Testis (tissue), 3 donors: ENCODE results near the gene BLVRB. TPM values are rescaled to one million over a fixed set of nuclear protein-coding genes. Genes with fewer than 3 reads are reported as not detected.
A peak's percentile ranks its signal among the peaks of the same experiment; 100 is the strongest.

Experiments used
- DNase-seq: peaks from one replicate; pipeline ENCODE4 v3.0.0-alpha.2; 2019
- H3K27ac ChIP-seq, 2 donors: fragments of 200-600 bp; sonication (generic); one replicate each; pipeline ENCODE4 v1.5.1; 2019
- H3K27me3 ChIP-seq: fragments of 200-600 bp; sonication (generic); one replicate; pipeline ENCODE4 v1.5.1; 2019
- H3K36me3 ChIP-seq: fragments of 200-600 bp; sonication (generic); one replicate; pipeline ENCODE4 v1.5.1; 2017; ENCODE audit warnings: low read depth; ENCODE audit errors: missing control alignments
- H3K4me1 ChIP-seq: fragments of 200-600 bp; sonication (generic); one replicate; pipeline ENCODE4 v1.5.1; 2019
- H3K4me3 ChIP-seq, 2 donors: fragments of 200-600 bp; sonication (generic); one replicate each; pipeline ENCODE4 v1.5.1; 2017 to 2019
- H3K9me3 ChIP-seq: fragments of 200-600 bp; sonication (generic); one replicate; pipeline ENCODE4 v1.5.1; 2017
- CTCF ChIP-seq, 3 experiments: fragments of 450-650 bp in 2 of 3; fragments of 200-600 bp in 1 of 3; sonication (generic) in 1 of 3; IDR thresholded peaks; one replicate each; pipeline ENCODE4 v1.5.1; 2016 to 2019; ENCODE audit warnings: antibody characterized with exemption in 3 of 3, mild to moderate bottlenecking in 2 of 3, moderate library complexity in 1 of 3
- POLR2A ChIP-seq: fragments of 450-650 bp; IDR thresholded peaks from one replicate; pipeline ENCODE4 v1.6.1; 2017; ENCODE audit warnings: antibody characterized with exemption, mild to moderate bottlenecking, moderate library complexity
- WGBS, 2 donors: methylation state at CpG; one replicate each; pipeline ENCODE4 v1.1.5; 2018; 5-methylcytosine and 5-hydroxymethylcytosine counted together
- intact Hi-C: fragments of 100-400 bp; cut with DNase I; formaldehyde crosslinking; loops from one replicate; pipeline ENCODE4 v1.15.1; 2023; ENCODE audit warnings: low total_unique reads
- polyA plus RNA-seq: library from polyadenylated mRNA; stranded (reverse); fragments of 350-450 nt; fragmentation: Illumina TruSeq; extraction: RNeasy Lipid Tissue Mini Kit (QIAGEN cat#74804); gene quantifications from one replicate; pipeline ENCODE4 v1.2.3, GENCODE V29; 2014; ENCODE audit warnings: low read depth, low replicate concordance; ENCODE audit not compliant: insufficient read depth
- total RNA-seq, 2 donors: library from RNA; depleted of rRNA; stranded (reverse); fragments of >200 nt; gene quantifications; one replicate each; pipeline ENCODE4 v1.2.3, GENCODE V29; 2016

BLVRB gene
- total and polyA plus RNA-seq, 3 donors from 2014 or later = 25.0 to 43.3 (median 36.8) TPM

GRCh38 chr19:40419066-40419612 lies 46.4 kb downstream of the BLVRB start:
- intact Hi-C loops = no loop called here
- no peaks in the 10 kb centered on the region for H3K9me3 ChIP-seq
- 78 to 88% methylated on average over 5 of the region's 5 CpGs for WGBS, 2 donors
- no peak overlapping the region for H3K4me3 ChIP-seq
- no peak overlapping the region for H3K27ac ChIP-seq
- no peak for TF ChIP-seq POLR2A
- H3K36me3 ChIP-seq = no peaks in the 10 kb centered on the region
- H3K4me1 ChIP-seq = peaks cover 19% of the 10 kb centered on the region
- DNase-seq = no peak
- H3K27me3 ChIP-seq = no peaks in the 10 kb centered on the region

- Histone ChIP-seq H3K4me1 (peaks cover 15% of the 10 kb centered on the region), H3K27me3 (no peaks in the 10 kb centered on the region), H3K9me3 (no peaks in the 10 kb centered on the region), H3K36me3 (no peaks in the 10 kb centered on the region), H3K27ac (peak overlapping the region in 1 of 2 donors; percentile 71), H3K4me3 (no peak overlapping the region)
- DNase-seq = no peak
- intact Hi-C loops = no loop called here
- 90 to 95% methylated on average over 3 of the region's 3 CpGs for WGBS, 2 donors
- TF ChIP-seq CTCF (IDR thresholded peaks at IDR 0.05) = no peak
- no peak for TF ChIP-seq POLR2A
Measured at GRCh38 chr19:40418040-40418439, 47.5 kb downstream of the BLVRB start.

- DNase-seq = no peak
- Histone ChIP-seq H3K27me3 (no peaks in the 10 kb centered on the region), H3K9me3 (no peaks in the 10 kb centered on the region), H3K4me3 (no peak overlapping the region), H3K4me1 (peaks cover 15% of the 10 kb centered on the region), H3K36me3 (no peaks in the 10 kb centered on the region), H3K27ac (peak overlapping the region; percentile 71 to 91)
- TF ChIP-seq CTCF (IDR thresholded peaks at IDR 0.05) (no peak), POLR2A (no peak)
- intact Hi-C loops = no loop called here
- 73 to 74% methylated on average over 4 of the region's 4 CpGs for WGBS, 2 donors
Measured at GRCh38 chr19:40417643-40417981, 47.9 kb downstream of the BLVRB start.

- intact Hi-C loops = no loop called here
- H3K36me3 ChIP-seq = no peaks in the 10 kb centered on the region
Measured at GRCh38 chr19:40416918-40417642, 48.5 kb downstream of the BLVRB start.

GRCh38 chr19:40415768-40416167 lies 49.8 kb downstream of the BLVRB start:
- H3K9me3 ChIP-seq = no peaks in the 10 kb centered on the region
- H3K36me3 ChIP-seq = no peaks in the 10 kb centered on the region
- peaks cover 15% of the 10 kb centered on the region for H3K4me1 ChIP-seq
- H3K4me3 ChIP-seq = no peak overlapping the region
- intact Hi-C loops = no loop called here
- no peaks in the 10 kb centered on the region for H3K27me3 ChIP-seq
- TF ChIP-seq POLR2A (no peak), CTCF (IDR thresholded peaks at IDR 0.05) (no peak)
- DNase-seq = no peak
- 90 to 94% methylated on average over 2 of the region's 2 CpGs for WGBS, 2 donors
- H3K27ac ChIP-seq = no peak overlapping the region

More at GRCh38 chr19:40416918-40417642, 48.5 kb downstream of the BLVRB start:
- Histone ChIP-seq H3K27ac (peak overlapping the region; percentile 71 to 91), H3K4me3 (no peak overlapping the region), H3K4me1 (peaks cover 15% of the 10 kb centered on the region), H3K9me3 (no peaks in the 10 kb centered on the region), H3K27me3 (no peaks in the 10 kb centered on the region)
- 37 to 50% methylated on average over 13 to 16 of the region's 16 CpGs for WGBS, 2 donors
- DNase-seq = peak; percentile 53
- no peak for TF ChIP-seq CTCF (IDR thresholded peaks at IDR 0.05)
- no peak for TF ChIP-seq POLR2A
